NCI-H1436 (cell line): Measurements from ENCODE around the gene MAGI2.
"Not testable (repeated sequence)": the region's sequence is repeated elsewhere in the genome, so short reads cannot be mapped to it uniquely, and the experiment has no call there.

Source experiments
- DNase-seq: peaks from one replicate; lab custom pipeline; 2025; lab: John Stamatoyannopoulos, UW

MAGI2 gene

GRCh38 chr7:79046061-79046460 is 407.4 kb downstream of the MAGI2 start:
- DNase-seq: no peak

- DNase-seq: no peak
Observed at GRCh38 chr7:79037001-79037400, 416.5 kb downstream of the MAGI2 start.

- DNase-seq: no peak
Observed at GRCh38 chr7:79036356-79036755, 417.1 kb downstream of the MAGI2 start.

GRCh38 chr7:79035858-79036257 is 417.6 kb downstream of the MAGI2 start:
- DNase-seq: no peak

GRCh38 chr7:79034730-79035129 is 418.7 kb downstream of the MAGI2 start:
- DNase-seq: no peak

GRCh38 chr7:79019711-79020110 is 433.8 kb downstream of the MAGI2 start:
- not testable (repeated sequence) for DNase-seq

- DNase-seq: no peak
Observed at GRCh38 chr7:79011921-79012320, 441.5 kb downstream of the MAGI2 start.

- no peak for DNase-seq
Observed at GRCh38 chr7:79009647-79010046, 443.8 kb downstream of the MAGI2 start.

- no peak for DNase-seq
Observed at GRCh38 chr7:79008786-79009185, 444.7 kb downstream of the MAGI2 start.

- no peak for DNase-seq
Observed at GRCh38 chr7:78996013-78996412, 457.5 kb downstream of the MAGI2 start.

GRCh38 chr7:78993341-78993740 is 460.1 kb downstream of the MAGI2 start:
- DNase-seq: no peak

GRCh38 chr7:78985509-78985908 is 468.0 kb downstream of the MAGI2 start:
- no peak for DNase-seq

GRCh38 chr7:78983483-78983882 is 470.0 kb downstream of the MAGI2 start:
- DNase-seq: no peak

GRCh38 chr7:78970440-78970916 is 483.0 kb downstream of the MAGI2 start:
- DNase-seq: no peak

GRCh38 chr7:78968951-78969350 is 484.5 kb downstream of the MAGI2 start:
- no peak for DNase-seq

- not testable (repeated sequence) for DNase-seq
Observed at GRCh38 chr7:78967561-78967960, 485.9 kb downstream of the MAGI2 start.

- no peak for DNase-seq
Observed at GRCh38 chr7:78967046-78967445, 486.4 kb downstream of the MAGI2 start.

GRCh38 chr7:78959477-78959876 is 494.0 kb downstream of the MAGI2 start:
- DNase-seq: no peak

- no peak for DNase-seq
Observed at GRCh38 chr7:78955329-78955728, 498.1 kb downstream of the MAGI2 start.

- no peak for DNase-seq
Observed at GRCh38 chr7:78953726-78954363, 499.6 kb downstream of the MAGI2 start.

- no peak for DNase-seq
Observed at GRCh38 chr7:78953090-78953489, 500.4 kb downstream of the MAGI2 start.

- no peak for DNase-seq
Observed at GRCh38 chr7:78939669-78940068, 513.8 kb downstream of the MAGI2 start.

GRCh38 chr7:78924581-78924980 is 528.9 kb downstream of the MAGI2 start:
- DNase-seq: no peak

- no peak for DNase-seq
Observed at GRCh38 chr7:78912781-78913180, 540.7 kb downstream of the MAGI2 start.
